ENCODE measurements around the gene RAB26. TPM values are rescaled to one million over a fixed set of nuclear protein-coding genes. Genes with fewer than 3 reads are reported as not detected.
A peak's percentile ranks its signal among the peaks of the same experiment; 100 is the strongest.
"Not testable (repeated sequence)": the region's sequence is repeated elsewhere in the genome, so short reads cannot be mapped to it uniquely, and the experiment has no call there.

RAB26 gene
- 1.9 and 3.2 TPM in 2 replicates for total RNA-seq (2014; rRNA removed; shearing (Covaris generic))

GRCh38 chr16:2147981-2148671 lies at the start of gene RAB26:
TSS of gene RAB26 (plus strand) at chr16:2148625. CDS start at chr16:2148784, 159 bp downstream.
- DNase-seq (ENCODE audit: low spot score), result peak; percentile 91

GRCh38 chr16:2101581-2101980 lies 46.8 kb upstream of the RAB26 start:
- not testable (repeated sequence) for DNase-seq (ENCODE audit: low spot score)

- no peak for DNase-seq (ENCODE audit: low spot score)
Measured at GRCh38 chr16:2102471-2102870, 46.0 kb upstream of the RAB26 start.

- not testable (repeated sequence) for DNase-seq (ENCODE audit: low spot score)
Measured at GRCh38 chr16:2104464-2104863, 44.0 kb upstream of the RAB26 start.

- not testable (repeated sequence) for DNase-seq (ENCODE audit: low spot score)
Measured at GRCh38 chr16:2105291-2105690, 43.1 kb upstream of the RAB26 start.

GRCh38 chr16:2105769-2106168 lies 42.7 kb upstream of the RAB26 start:
- peak; percentile 2 for DNase-seq (ENCODE audit: low spot score)

- not testable (repeated sequence) for DNase-seq (ENCODE audit: low spot score)
Measured at GRCh38 chr16:2106211-2106610, 42.2 kb upstream of the RAB26 start.

- DNase-seq (ENCODE audit: low spot score), result not testable (repeated sequence)
Measured at GRCh38 chr16:2107121-2107790, 41.2 kb upstream of the RAB26 start.

GRCh38 chr16:2107791-2108125 lies 40.7 kb upstream of the RAB26 start:
- DNase-seq (ENCODE audit: low spot score), result not testable (repeated sequence)

GRCh38 chr16:2108446-2109270 lies 39.8 kb upstream of the RAB26 start:
- not testable (repeated sequence) for DNase-seq (ENCODE audit: low spot score)

GRCh38 chr16:2109271-2109580 lies 39.2 kb upstream of the RAB26 start:
- DNase-seq (ENCODE audit: low spot score), result not testable (repeated sequence)

- not testable (repeated sequence) for DNase-seq (ENCODE audit: low spot score)
Measured at GRCh38 chr16:2109872-2110271, 38.6 kb upstream of the RAB26 start.

- not testable (repeated sequence) for DNase-seq (ENCODE audit: low spot score)
Measured at GRCh38 chr16:2110332-2111008, 38.0 kb upstream of the RAB26 start.

- DNase-seq (ENCODE audit: low spot score), result not testable (repeated sequence)
Measured at GRCh38 chr16:2111009-2111353, 37.4 kb upstream of the RAB26 start.

GRCh38 chr16:2111412-2112335 lies 36.8 kb upstream of the RAB26 start:
- DNase-seq (ENCODE audit: low spot score), result not testable (repeated sequence)

- not testable (repeated sequence) for DNase-seq (ENCODE audit: low spot score)
Measured at GRCh38 chr16:2112539-2113106, 35.8 kb upstream of the RAB26 start.

- DNase-seq (ENCODE audit: low spot score), result not testable (repeated sequence)
Measured at GRCh38 chr16:2114225-2114624, 34.2 kb upstream of the RAB26 start.

- DNase-seq (ENCODE audit: low spot score), result not testable (repeated sequence)
Measured at GRCh38 chr16:2114885-2115590, 33.4 kb upstream of the RAB26 start.

- DNase-seq (ENCODE audit: low spot score), result no peak
Measured at GRCh38 chr16:2115591-2115973, 32.8 kb upstream of the RAB26 start.

- not testable (repeated sequence) for DNase-seq (ENCODE audit: low spot score)
Measured at GRCh38 chr16:2116428-2116827, 32.0 kb upstream of the RAB26 start.

Data from H4 (cell line).